Bronchial epithelial cell (primary cell): Measurements from ENCODE around the gene MCOLN1. TPM values are rescaled to one million over a fixed set of nuclear protein-coding genes. Genes with fewer than 3 reads are reported as not detected.
A peak's percentile ranks its signal among the peaks of the same experiment; 100 is the strongest.

Source experiments
- DNase-seq: peaks from one replicate; pipeline ENCODE4 v3.0.0-alpha.2; 2010; ENCODE audit warnings: low read depth
- FAIRE-seq: peaks from 2 replicates; lab custom pipeline; 2011; peaks lifted over from hg19 to GRCh38; lab: Jason Lieb, UNC
- H3K27me3 ChIP-seq: 2 replicates; pipeline ENCODE4 v1.5.1; 2011; ENCODE audit warnings: low read length; ENCODE audit not compliant: control insufficient read depth, insufficient read depth
- H3K36me3 ChIP-seq: 2 replicates; pipeline ENCODE4 v1.5.1; 2011; ENCODE audit warnings: low read length; ENCODE audit not compliant: control insufficient read depth, insufficient read depth
- H3K4me3 ChIP-seq: 2 replicates; pipeline ENCODE4 v1.5.1; 2011; ENCODE audit warnings: mild to moderate bottlenecking, low read depth, low read length, control low read depth
- total RNA-seq: library from RNA; depleted of rRNA; stranded (reverse); fragments of >200 nt; gene quantifications from 2 replicates; pipeline ENCODE4 v1.2.1, GENCODE V29; 2014
- TF ChIP-seq, protein P1 (sequence below): IDR thresholded peaks from 2 replicates; pipeline ENCODE4 v1.5.1; 2011; ENCODE audit warnings: mild to moderate bottlenecking, moderate library complexity, low read length, control low read depth, inconsistent platforms; ENCODE audit not compliant: insufficient read depth, severe bottlenecking

MCOLN1 gene
- total RNA-seq, 1 donor from 2014 or later: 3.7 TPM

DNA sequence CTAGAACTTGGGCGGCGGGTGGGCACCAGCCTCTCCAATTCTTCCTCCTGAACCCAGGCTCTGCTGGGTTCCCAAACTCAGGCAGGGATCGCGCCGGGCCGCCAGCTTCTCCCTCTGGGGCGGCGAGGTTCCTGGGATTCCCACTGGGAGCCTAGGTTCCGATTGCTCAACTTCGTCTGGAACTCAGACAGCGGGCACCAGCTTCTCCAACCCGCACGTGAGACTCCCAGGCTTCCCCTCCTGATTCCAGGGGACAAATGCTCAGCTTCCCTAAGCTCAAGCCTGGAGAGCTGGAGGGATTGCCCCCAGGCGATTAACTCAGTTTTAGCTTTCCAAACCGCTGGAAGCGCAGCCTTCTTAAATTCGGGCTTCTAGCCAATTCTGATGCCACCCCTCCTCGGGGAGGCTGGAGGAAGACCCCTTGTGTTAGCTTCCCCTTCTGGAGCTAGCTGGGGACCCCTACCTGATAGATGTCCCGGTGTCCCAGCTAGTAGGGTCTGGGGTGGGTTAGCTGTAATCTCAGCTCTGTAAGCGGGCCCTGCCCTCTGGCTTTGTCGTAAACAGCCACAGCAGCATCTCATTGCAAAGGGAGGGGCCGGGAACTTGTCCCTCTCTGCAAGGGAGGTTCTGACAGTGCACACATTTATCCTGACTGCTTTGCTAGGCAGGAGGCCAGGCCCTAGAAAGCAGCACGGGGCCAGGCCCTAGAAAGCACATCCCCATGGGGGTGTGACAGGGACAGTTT is 671 bp downstream of the MCOLN1 start:
- peak overlapping the region; percentile 62 for H3K4me3 ChIP-seq
- FAIRE-seq: no peak
- TF ChIP-seq, protein P1, sequence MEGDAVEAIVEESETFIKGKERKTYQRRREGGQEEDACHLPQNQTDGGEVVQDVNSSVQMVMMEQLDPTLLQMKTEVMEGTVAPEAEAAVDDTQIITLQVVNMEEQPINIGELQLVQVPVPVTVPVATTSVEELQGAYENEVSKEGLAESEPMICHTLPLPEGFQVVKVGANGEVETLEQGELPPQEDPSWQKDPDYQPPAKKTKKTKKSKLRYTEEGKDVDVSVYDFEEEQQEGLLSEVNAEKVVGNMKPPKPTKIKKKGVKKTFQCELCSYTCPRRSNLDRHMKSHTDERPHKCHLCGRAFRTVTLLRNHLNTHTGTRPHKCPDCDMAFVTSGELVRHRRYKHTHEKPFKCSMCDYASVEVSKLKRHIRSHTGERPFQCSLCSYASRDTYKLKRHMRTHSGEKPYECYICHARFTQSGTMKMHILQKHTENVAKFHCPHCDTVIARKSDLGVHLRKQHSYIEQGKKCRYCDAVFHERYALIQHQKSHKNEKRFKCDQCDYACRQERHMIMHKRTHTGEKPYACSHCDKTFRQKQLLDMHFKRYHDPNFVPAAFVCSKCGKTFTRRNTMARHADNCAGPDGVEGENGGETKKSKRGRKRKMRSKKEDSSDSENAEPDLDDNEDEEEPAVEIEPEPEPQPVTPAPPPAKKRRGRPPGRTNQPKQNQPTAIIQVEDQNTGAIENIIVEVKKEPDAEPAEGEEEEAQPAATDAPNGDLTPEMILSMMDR: no peak
- DNase-seq: no peak
- H3K27me3 ChIP-seq: no peaks in the 10 kb centered on the region
- no peaks in the 10 kb centered on the region for H3K36me3 ChIP-seq

DNA sequence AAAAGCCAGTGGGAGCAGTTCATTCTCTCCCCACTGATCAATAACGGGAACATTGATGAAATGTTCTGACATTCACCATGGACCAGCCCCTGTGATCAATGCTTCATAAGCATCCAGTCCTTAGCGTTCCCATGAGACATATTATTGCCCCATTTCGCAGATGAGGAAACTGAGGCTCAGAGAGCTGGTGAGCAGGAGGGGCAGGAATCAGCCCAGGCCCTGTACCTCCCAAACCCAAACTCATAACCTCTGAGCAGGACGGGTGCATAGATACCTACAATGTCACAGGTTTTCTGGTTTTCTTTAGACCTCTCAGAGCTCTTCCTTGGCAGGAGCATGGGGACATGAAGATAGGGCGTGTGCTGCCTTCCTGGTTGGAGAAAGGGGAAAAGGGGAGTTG is 2.1 kb downstream of the MCOLN1 start:
- DNase-seq: no peak
- Histone ChIP-seq H3K4me3 (no peak overlapping the region), H3K36me3 (peaks cover 5% of the 10 kb centered on the region), H3K27me3 (no peaks in the 10 kb centered on the region)
- FAIRE-seq: peak; percentile 7
- TF ChIP-seq, protein P1: no peak

DNA sequence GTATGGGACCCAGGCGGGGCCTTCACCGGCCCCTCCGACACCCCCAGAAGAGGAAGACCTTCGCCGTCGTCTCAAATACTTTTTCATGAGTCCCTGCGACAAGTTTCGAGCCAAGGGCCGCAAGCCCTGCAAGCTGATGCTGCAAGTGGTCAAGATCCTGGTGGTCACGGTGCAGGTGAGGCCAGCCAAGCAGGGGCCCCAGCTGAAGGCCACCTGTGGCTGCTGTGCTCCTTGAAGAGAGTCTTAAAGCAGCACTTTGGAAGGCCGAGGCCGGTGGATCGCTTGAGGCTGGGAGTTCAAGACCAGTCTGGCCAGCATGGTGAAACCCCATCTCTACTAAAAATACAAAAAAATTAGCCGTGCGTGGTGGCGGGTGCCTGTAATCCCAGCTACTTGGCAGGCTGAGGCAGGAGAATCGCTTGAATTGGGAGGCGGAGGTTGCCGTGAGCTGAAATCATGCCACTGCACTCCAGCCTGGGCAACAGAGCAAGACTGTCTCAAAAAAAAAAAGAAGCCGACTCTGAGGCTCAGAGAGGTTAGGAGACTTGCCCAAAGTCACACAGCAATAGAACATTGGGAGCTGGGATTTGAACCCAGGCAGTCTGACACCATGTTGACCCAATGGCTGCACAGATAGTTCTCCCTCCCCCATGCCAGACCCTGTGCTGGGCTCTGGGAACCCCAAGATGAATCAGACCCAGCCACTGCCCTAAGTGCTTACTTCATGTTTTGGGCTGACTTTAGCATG is 2.7 kb downstream of the MCOLN1 start:
- TF ChIP-seq, protein P1: no peak
- DNase-seq (no peak), FAIRE-seq (no peak)
- H3K36me3 ChIP-seq: peaks cover 7% of the 10 kb centered on the region
- no peak overlapping the region for H3K4me3 ChIP-seq
- no peaks in the 10 kb centered on the region for H3K27me3 ChIP-seq

DNA sequence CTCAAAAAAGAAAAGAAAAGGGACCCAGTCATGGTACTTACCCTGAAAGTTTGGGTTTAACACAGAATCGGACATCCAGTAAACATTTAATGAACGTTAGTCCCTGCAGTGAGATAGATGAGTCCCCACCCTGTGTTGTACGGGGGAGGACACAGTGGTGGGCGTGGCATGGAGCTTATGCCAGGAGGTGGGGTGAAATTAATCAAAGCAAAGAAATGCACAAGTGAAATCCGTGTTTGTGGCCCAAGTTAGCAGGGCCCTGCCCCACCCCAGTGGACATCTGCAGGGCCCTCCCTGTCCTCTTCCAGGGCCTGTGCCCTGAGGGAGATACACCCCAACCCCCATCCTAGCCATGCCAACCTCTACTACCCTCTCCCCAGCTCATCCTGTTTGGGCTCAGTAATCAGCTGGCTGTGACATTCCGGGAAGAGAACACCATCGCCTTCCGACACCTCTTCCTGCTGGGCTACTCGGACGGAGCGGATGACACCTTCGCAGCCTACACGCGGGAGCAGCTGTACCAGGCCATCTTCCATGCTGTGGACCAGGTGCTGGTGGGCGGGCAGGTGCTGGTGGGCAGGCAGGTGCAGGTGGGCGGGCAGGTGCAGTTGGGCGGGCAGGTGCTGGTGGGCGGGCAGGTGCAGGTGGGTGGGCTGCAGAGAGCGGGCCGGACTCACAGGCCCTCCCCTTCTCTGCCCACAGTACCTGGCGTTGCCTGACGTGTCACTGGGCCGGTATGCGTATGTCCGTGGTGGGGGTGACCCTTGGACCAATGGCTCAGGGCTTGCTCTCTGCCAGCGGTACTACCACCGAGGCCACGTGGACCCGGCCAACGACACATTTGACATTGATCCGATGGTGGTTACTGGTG is 3.9 kb downstream of the MCOLN1 start:
- no peak for DNase-seq
- Histone ChIP-seq H3K36me3 (peaks cover 7% of the 10 kb centered on the region), H3K27me3 (no peaks in the 10 kb centered on the region), H3K4me3 (no peak overlapping the region)
- TF ChIP-seq, protein P1: no peak
- no peak for FAIRE-seq

DNA sequence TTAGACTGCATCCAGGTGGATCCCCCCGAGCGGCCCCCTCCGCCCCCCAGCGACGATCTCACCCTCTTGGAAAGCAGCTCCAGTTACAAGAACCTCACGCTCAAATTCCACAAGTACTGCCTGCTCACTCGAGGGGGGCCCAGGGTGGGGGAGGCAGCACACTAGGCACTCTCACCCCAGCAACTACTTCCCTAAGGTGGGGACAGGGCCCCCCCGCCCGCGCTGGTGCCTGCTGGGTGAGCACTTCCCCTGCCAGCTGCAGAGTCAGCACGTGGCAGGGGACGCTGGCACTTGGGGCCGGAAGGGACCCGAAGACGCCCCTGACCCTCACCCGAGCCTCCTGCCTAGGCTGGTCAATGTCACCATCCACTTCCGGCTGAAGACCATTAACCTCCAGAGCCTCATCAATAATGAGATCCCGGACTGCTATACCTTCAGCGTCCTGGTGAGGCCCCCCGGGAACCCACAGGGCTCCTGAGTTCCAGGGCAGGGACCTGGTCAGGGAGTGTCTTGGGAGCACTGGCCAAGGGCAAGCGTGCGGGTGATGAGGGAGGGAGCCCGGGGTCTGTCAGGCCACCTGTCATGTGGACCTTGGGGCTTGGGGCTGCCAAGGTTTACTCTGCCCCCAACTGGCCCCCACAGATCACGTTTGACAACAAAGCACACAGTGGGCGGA is 5.2 kb downstream of the MCOLN1 start:
- FAIRE-seq: no peak
- Histone ChIP-seq H3K36me3 (peaks cover 7% of the 10 kb centered on the region), H3K27me3 (no peaks in the 10 kb centered on the region), H3K4me3 (no peak overlapping the region)
- no peak for DNase-seq
- TF ChIP-seq, protein P1: no peak
